SK-N-SH treated with all-trans-retinoic acid at 6 μM for 48 hours (cell line): ENCODE data around the gene JSRP1.

Source experiments
- ARNTL ChIP-seq: fragments of 450-650 bp; formaldehyde crosslinking; IDR thresholded peaks from 2 replicates; pipeline ENCODE4 v1.5.0; 2020; ENCODE audit warnings: low read depth, mild to moderate bottlenecking, moderate library complexity, borderline replicate concordance
- CSDC2 ChIP-seq: fragments of 250-450 bp; sonication (Bioruptor Pico); IDR thresholded peaks from 2 replicates; pipeline ENCODE4 v1.5.0; 2020; ENCODE audit warnings: mild to moderate bottlenecking, moderate library complexity
- TCF4 ChIP-seq: fragments of 250-450 bp; sonication (Bioruptor Pico); IDR thresholded peaks from 2 replicates; pipeline ENCODE4 v1.8.0; 2021; ENCODE audit warnings: mild to moderate bottlenecking, moderate library complexity, borderline replicate concordance
- ZC3H10 ChIP-seq: fragments of 250-450 bp; sonication (Bioruptor Pico); IDR thresholded peaks from 2 replicates; pipeline ENCODE4 v1.5.1; 2021; ENCODE audit warnings: mild to moderate bottlenecking, moderate library complexity

DNA sequence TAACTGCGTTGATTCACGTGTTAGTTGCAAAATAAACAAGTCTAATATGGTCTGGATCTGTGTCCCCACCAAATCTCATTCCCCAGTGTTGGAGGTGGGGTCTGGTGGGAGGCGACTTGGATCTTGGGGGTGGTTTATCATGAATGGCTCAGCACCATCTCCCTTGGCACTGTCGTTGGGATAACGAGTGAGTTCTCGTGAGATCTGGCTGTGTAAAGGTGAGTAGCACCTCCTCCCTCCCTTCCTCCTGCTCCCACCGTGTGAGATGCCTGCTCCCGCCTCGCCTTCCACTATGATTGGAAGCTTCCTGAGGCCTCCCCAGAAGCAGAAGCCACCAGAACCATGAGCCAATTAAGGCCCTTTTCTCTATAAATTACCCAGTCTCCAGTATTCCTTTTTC lies 20.9 kb upstream of the JSRP1 start:
- TF ChIP-seq CSDC2 (CRISPR knock-in tag) = no peak
- TF ChIP-seq TCF4 (CRISPR knock-in tag) = no peak
- TF ChIP-seq ARNTL (CRISPR knock-in tag) = no peak
- no peak for TF ChIP-seq ZC3H10 (CRISPR knock-in tag)
